HCT116 (cell line): Measurements from ENCODE around the gene RIPK3. TPM values are rescaled to one million over a fixed set of nuclear protein-coding genes. Genes with fewer than 3 reads are reported as not detected.

Source experiments
- ATAC-seq: fragments of 200-7000 bp; cut with Tn5 transposase; 2 replicates; pipeline ENCODE4 v1.9.1; 2020; ENCODE audit warnings: mild to moderate bottlenecking, moderate library complexity
- BruUV-seq: library from RNA; stranded (reverse); fragments of 400-500 nt; replicated peaks from 2 replicates; lab custom pipeline; 2021; lab: Mats Ljungman, UMichigan
- CTCF ChIA-PET: fragments of 300-600 bp; sonication (Branson Sonifier 250); formaldehyde crosslinking; loops from one replicate; lab custom pipeline; 2021; ENCODE audit warnings: antibody characterized with exemption; lab: Charles Lee
- POLR2A ChIA-PET: fragments of 300-600, 350-600 bp; sonication (Branson Sonifier 250); formaldehyde crosslinking; loops from one replicate; lab custom pipeline; 2021; ENCODE audit warnings: antibody characterized with exemption; lab: Charles Lee
- RAD21 ChIA-PET, 2 experiments: fragments of 300-600 bp; sonication (Branson Sonifier 250); formaldehyde crosslinking; loops; one replicate each; lab custom pipeline; 2023; ENCODE audit warnings: low total read pairs in 2 of 2; ENCODE audit not compliant: uncharacterized antibody in 2 of 2, unreplicated experiment in 2 of 2, low non-redundant PET in 1 of 2; lab: Charles Lee
- DNase-seq: peaks from one replicate; pipeline ENCODE4 v3.0.0-alpha.2; 2010; ENCODE audit warnings: low read depth, low spot score
- H2AFZ ChIP-seq: fragments of 200-600 bp; shearing (Covaris generic), sonication (generic); 2 replicates; pipeline ENCODE4 v1.6.1; 2017; ENCODE audit warnings: low read depth, mixed run types, mixed read lengths, antibody characterized with exemption, low read length; ENCODE audit not compliant: poor library complexity, severe bottlenecking
- H3K27ac ChIP-seq: 2 replicates; pipeline ENCODE4 v1.5.1; 2012; ENCODE audit warnings: low read depth, low read length
- H3K27me3 ChIP-seq: fragments of 200-600 bp; sonication (generic); 2 replicates; pipeline ENCODE4 v1.6.1; 2016; ENCODE audit warnings: mixed run types, low read length, mixed read lengths; ENCODE audit not compliant: insufficient read depth
- H3K36me3 ChIP-seq, 2 experiments: fragments of 200-500 bp in 1 of 2; fragments of 200-600 bp in 1 of 2; sonication (Bioruptor generic) in 1 of 2; sonication (generic) in 1 of 2; 2 replicates each; pipeline versions ENCODE4 v1.5.1 to v1.6.1; 2014 to 2016; ENCODE audit warnings: low read length in 2 of 2, inconsistent platforms in 1 of 2, mixed read lengths in 1 of 2, mixed run types in 1 of 2; ENCODE audit not compliant: insufficient read depth in 2 of 2, control insufficient read depth in 1 of 2
- H3K4me1 ChIP-seq, 2 experiments: fragments of 200-600 bp in 1 of 2; sonication (generic) in 1 of 2; 2 replicates each; pipeline versions ENCODE4 v1.5.1 to v1.6.1; 2012 to 2017; ENCODE audit warnings: low read length in 2 of 2, inconsistent platforms in 1 of 2, mild to moderate bottlenecking in 1 of 2, mixed read lengths in 1 of 2, mixed run types in 1 of 2, moderate library complexity in 1 of 2; ENCODE audit not compliant: insufficient read depth in 2 of 2, control insufficient read depth in 1 of 2
- H3K4me2 ChIP-seq: fragments of 200-600 bp; sonication (generic); 2 replicates; pipeline ENCODE4 v1.6.1; 2017; ENCODE audit warnings: mixed run types, low read length, mixed read lengths
- H3K4me3 ChIP-seq, 2 experiments: fragments of 200-600 bp in 1 of 2; sonication (generic) in 1 of 2; replicated peaks in 1 of 2; 2 replicates each; pipeline ENCODE4 v1.5.1; 2011 to 2016; ENCODE audit warnings: low read length in 2 of 2, control low read depth in 1 of 2, low read depth in 1 of 2, mild to moderate bottlenecking in 1 of 2, mixed read lengths in 1 of 2, mixed run types in 1 of 2
- H3K79me2 ChIP-seq: fragments of 200-600 bp; sonication (generic); 2 replicates; pipeline ENCODE4 v1.6.1; 2017; ENCODE audit warnings: mild to moderate bottlenecking, mixed run types, low read length, moderate library complexity, mixed read lengths; ENCODE audit not compliant: insufficient read depth
- H3K9ac ChIP-seq: fragments of 200-600 bp; sonication (generic); 2 replicates; pipeline ENCODE4 v1.6.1; 2016; ENCODE audit warnings: low read length, mixed read lengths
- H3K9me2 ChIP-seq: fragments of 200-600 bp; sonication (generic), shearing (Covaris generic); 2 replicates; pipeline ENCODE4 v1.6.1; 2017; ENCODE audit warnings: mixed run types, mild to moderate bottlenecking, moderate library complexity; ENCODE audit not compliant: insufficient read depth
- H3K9me3 ChIP-seq, 2 experiments: fragments of 200-500 bp in 1 of 2; fragments of 200-600 bp in 1 of 2; sonication (Bioruptor generic) in 1 of 2; sonication (generic) in 1 of 2; 2 replicates each; pipeline ENCODE4 v1.6.1; 2014 to 2017; ENCODE audit warnings: low read length in 2 of 2, mixed read lengths in 2 of 2, inconsistent platforms in 1 of 2, low read depth in 1 of 2, mild to moderate bottlenecking in 1 of 2, mixed run types in 1 of 2, moderate library complexity in 1 of 2; ENCODE audit not compliant: control insufficient read depth in 1 of 2, insufficient read depth in 1 of 2
- H4K20me1 ChIP-seq: fragments of 200-600 bp; sonication (generic), shearing (Covaris generic); 2 replicates; pipeline ENCODE4 v1.6.1; 2017; ENCODE audit warnings: mixed run types, mild to moderate bottlenecking, moderate library complexity; ENCODE audit not compliant: insufficient read depth
- CEBPB ChIP-seq: IDR thresholded peaks from 2 replicates; pipeline ENCODE4 v1.6.1; 2012; ENCODE audit warnings: low read depth
- FOSL1 ChIP-seq: IDR thresholded peaks from 2 replicates; pipeline ENCODE4 v1.6.1; 2012; ENCODE audit warnings: low read depth
- JUND ChIP-seq: IDR thresholded peaks from 2 replicates; pipeline ENCODE4 v1.6.1; 2012
- POLR2A ChIP-seq: IDR thresholded peaks from 2 replicates; pipeline ENCODE4 v1.7.0; 2011; ENCODE audit warnings: borderline replicate concordance; ENCODE audit not compliant: insufficient read depth, insufficient read length; ENCODE audit errors: extremely low read depth
- RAD21 ChIP-seq: IDR thresholded peaks from 2 replicates; pipeline ENCODE4 v1.6.1; 2012; ENCODE audit warnings: low read depth, mild to moderate bottlenecking
- SP1 ChIP-seq: IDR thresholded peaks from 2 replicates; pipeline ENCODE4 v1.6.1; 2012; ENCODE audit warnings: low read depth
- TCF7L2 ChIP-seq: IDR thresholded peaks from 2 replicates; pipeline ENCODE4 v1.7.0; 2011; ENCODE audit warnings: borderline replicate concordance, inconsistent platforms; ENCODE audit not compliant: insufficient read depth, insufficient read length; ENCODE audit errors: extremely low read depth
- YY1 ChIP-seq: IDR thresholded peaks from 2 replicates; pipeline ENCODE4 v1.6.1; 2011; ENCODE audit warnings: low read length, low read depth, moderate library complexity, mild to moderate bottlenecking; ENCODE audit not compliant: insufficient replicate concordance; ENCODE audit errors: extremely low read depth
- ZBTB33 ChIP-seq: IDR thresholded peaks from 2 replicates; pipeline ENCODE4 v1.6.1; 2011; ENCODE audit warnings: mild to moderate bottlenecking, low read length, moderate library complexity; ENCODE audit not compliant: insufficient replicate concordance; ENCODE audit errors: extremely low read depth
- intact Hi-C: fragments of 100-400 bp; cut with micrococcal nuclease; formaldehyde crosslinking; loops from 2 replicates; pipeline ENCODE4 v1.10.0; 2022
- total RNA-seq: library from RNA; stranded (reverse); gene quantifications from one replicate; pipeline ENCODE4 v1.2.1, GENCODE V29; 2021; ENCODE audit not compliant: unreplicated experiment

Gene RIPK3
- total RNA-seq, 1 experiment from 2014 or later = not detected

- no peak overlapping the region for H3K9ac ChIP-seq
- TF ChIP-seq YY1 = no peak
- TF ChIP-seq SP1 = no peak
- TF ChIP-seq ZBTB33 = no peak
- no peak for TF ChIP-seq FOSL1
- TF ChIP-seq CEBPB = no peak
- TF ChIP-seq RAD21 = no peak
- no peak for TF ChIP-seq JUND
- TF ChIP-seq, all 23 proteins: peak for 0
- DNase-seq (no peak), ATAC-seq (no peak)
- peak overlapping the region; percentile 32; the same call in 1 of the 2 replicates for H3K27ac ChIP-seq
- intact Hi-C loops = no loop called here
- no peaks in the 10 kb centered on the region for H3K79me2 ChIP-seq
- H3K27me3 ChIP-seq = no peaks in the 10 kb centered on the region
- H3K4me3 ChIP-seq = peak overlapping the region; percentile 55 to 64; a peak in 2 of 4 replicates
- RAD21 ChIA-PET = no interaction called here
- CTCF ChIA-PET = no interaction called here
- H3K4me1 ChIP-seq = peaks cover 15 to 33% of the 10 kb centered on the region in 2 experiments
- H3K9me3 ChIP-seq = no peaks in the 10 kb centered on the region
- no peaks in the 10 kb centered on the region for H3K9me2 ChIP-seq
- BruUV-seq = no TSS peak
- POLR2A ChIA-PET = no interaction called here
- no peaks in the 10 kb centered on the region for H4K20me1 ChIP-seq
- H3K36me3 ChIP-seq = no peaks in the 10 kb centered on the region
- H2AFZ ChIP-seq = no peak overlapping the region
- peak overlapping the region; percentile 97 for H3K4me2 ChIP-seq
Observed at GRCh38 chr14:24368562-24369252, 28.9 kb upstream of the RIPK3 start.

GRCh38 chr14:24368212-24368561 lies 28.4 kb upstream of the RIPK3 start:
- ChIA-PET POLR2A (no interaction called here), RAD21 (no interaction called here), CTCF (no interaction called here)
- intact Hi-C loops = no loop called here
- no peaks in the 10 kb centered on the region for H3K9me2 ChIP-seq
- no peaks in the 10 kb centered on the region for H3K9me3 ChIP-seq
- peak overlapping the region; percentile 97 for H3K4me2 ChIP-seq
- no peaks in the 10 kb centered on the region for H3K79me2 ChIP-seq
- no peak overlapping the region for H2AFZ ChIP-seq
- H3K9ac ChIP-seq = no peak overlapping the region
- peak overlapping the region; percentile 51; the same call in 1 of the 2 replicates for H3K27ac ChIP-seq
- peaks cover 15 to 33% of the 10 kb centered on the region in 2 experiments for H3K4me1 ChIP-seq
- H3K27me3 ChIP-seq = no peaks in the 10 kb centered on the region
- H4K20me1 ChIP-seq = no peaks in the 10 kb centered on the region
- TF ChIP-seq POLR2A (no peak), TCF7L2 (peak; percentile 18)
- ATAC-seq (no peak), DNase-seq (no peak)
- no peaks in the 10 kb centered on the region for H3K36me3 ChIP-seq
- peak overlapping the region; percentile 55 to 64 for H3K4me3 ChIP-seq
- no TSS peak for BruUV-seq
